Neural cell (in vitro differentiated cells): ENCODE results near the gene RASGEF1B. TPM values are rescaled to one million over a fixed set of nuclear protein-coding genes. Genes with fewer than 3 reads are reported as not detected.

Experiments used
- H2AFZ ChIP-seq: fragments of 200-600, 300-800 bp; sonication (generic), shearing (Covaris generic); 2 replicates; pipeline ENCODE4 v1.6.0; 2014; ENCODE audit warnings: low read depth, mild to moderate bottlenecking, antibody characterized with exemption, low read length, moderate library complexity
- H3F3A ChIP-seq: fragments of 200-600 bp; shearing (Covaris generic); 2 replicates; pipeline ENCODE4 v1.6.1; 2016; ENCODE audit warnings: mild to moderate bottlenecking, moderate library complexity, mixed read lengths, antibody characterized with exemption, low read length; ENCODE audit not compliant: insufficient read depth, poor library complexity, severe bottlenecking
- H3K27ac ChIP-seq: fragments of 200-600, 300-800 bp; sonication (generic), shearing (Covaris generic); 2 replicates; pipeline ENCODE4 v1.5.1; 2014; ENCODE audit warnings: mild to moderate bottlenecking, low read length, moderate library complexity
- H3K27me3 ChIP-seq: fragments of 300-800, 200-600 bp; sonication (generic), shearing (Covaris generic); 2 replicates; pipeline ENCODE4 v1.6.0; 2014; ENCODE audit warnings: mild to moderate bottlenecking, low read depth, low read length, moderate library complexity; ENCODE audit not compliant: insufficient read depth
- H3K36me3 ChIP-seq: fragments of 300-800, 200-600 bp; sonication (generic), shearing (Covaris generic); 2 replicates; pipeline ENCODE4 v1.5.1; 2014; ENCODE audit warnings: mild to moderate bottlenecking, antibody characterized with exemption, low read length, moderate library complexity; ENCODE audit not compliant: insufficient read depth
- H3K4me2 ChIP-seq: fragments of 300-800, 200-600 bp; sonication (generic), shearing (Covaris generic); 2 replicates; pipeline ENCODE4 v1.6.0; 2014; ENCODE audit warnings: mild to moderate bottlenecking, low read length
- H3K4me3 ChIP-seq: fragments of 300-800, 200-600 bp; sonication (generic), shearing (Covaris generic); 2 replicates; pipeline ENCODE4 v1.5.1; 2014; ENCODE audit warnings: mild to moderate bottlenecking, low read length, moderate library complexity
- H3K79me2 ChIP-seq: fragments of 200-600 bp; shearing (Covaris generic); replicated peaks from 2 replicates; pipeline ENCODE4 v1.6.0; 2014; ENCODE audit warnings: mild to moderate bottlenecking, low read length, moderate library complexity; ENCODE audit not compliant: insufficient read depth
- H3K9ac ChIP-seq: fragments of 300-800, 200-600 bp; sonication (generic), shearing (Covaris generic); 2 replicates; pipeline ENCODE4 v1.6.1; 2016; ENCODE audit warnings: mild to moderate bottlenecking, low read length, mixed read lengths
- H3K9me2 ChIP-seq: fragments of 200-600 bp; shearing (Covaris generic); 2 replicates; pipeline ENCODE4 v1.6.1; 2016; ENCODE audit warnings: mild to moderate bottlenecking, low read length, mixed read lengths; ENCODE audit not compliant: insufficient read depth
- H3K9me3 ChIP-seq: fragments of 200-600, 300-800 bp; sonication (generic), shearing (Covaris generic); 2 replicates; pipeline ENCODE4 v1.6.1; 2016; ENCODE audit warnings: mild to moderate bottlenecking, mixed run types, low read length, moderate library complexity, mixed read lengths
- H4K20me1 ChIP-seq: fragments of 200-600 bp; shearing (Covaris generic); 2 replicates; pipeline ENCODE4 v1.6.1; 2016; ENCODE audit warnings: mild to moderate bottlenecking, mixed run types; ENCODE audit not compliant: insufficient read depth
- EP300 ChIP-seq: fragments of 450-650 bp; conservative IDR thresholded peaks from 2 replicates; pipeline ENCODE4 v1.6.1; 2014; ENCODE audit warnings: antibody characterized with exemption, mild to moderate bottlenecking, moderate library complexity; ENCODE audit not compliant: poor library complexity, severe bottlenecking
- EZH2 ChIP-seq: fragments of 200-600, 300-800 bp; shearing (Covaris generic), sonication (generic); IDR thresholded peaks from 2 replicates; pipeline ENCODE4 v1.6.1; 2014; ENCODE audit warnings: antibody characterized with exemption, low read length, borderline replicate concordance, mild to moderate bottlenecking; ENCODE audit not compliant: insufficient read depth, poor library complexity, severe bottlenecking
- POLR2AphosphoS5 ChIP-seq: IDR thresholded peaks from 2 replicates; pipeline ENCODE4 v1.6.1; 2012
- RAD21 ChIP-seq: fragments of 450-650 bp; conservative IDR thresholded peaks from 2 replicates; pipeline ENCODE4 v1.6.1; 2014; ENCODE audit warnings: antibody characterized with exemption, mild to moderate bottlenecking, moderate library complexity
- SMC3 ChIP-seq: fragments of 450-650 bp; conservative IDR thresholded peaks from 2 replicates; pipeline ENCODE4 v1.6.1; 2014; ENCODE audit warnings: antibody characterized with exemption, mild to moderate bottlenecking, moderate library complexity; ENCODE audit not compliant: poor library complexity
- TAF1 ChIP-seq: IDR thresholded peaks from 2 replicates; pipeline ENCODE4 v1.6.1; 2012; ENCODE audit warnings: low read depth
- polyA plus RNA-seq: library from polyadenylated mRNA; depleted of rRNA; stranded (reverse); fragments of >200 nt; gene quantifications from 2 replicates; pipeline ENCODE4 v1.2.3, GENCODE V29; 2014
- TF ChIP-seq, protein P1 (sequence below): fragments of 450-650 bp; IDR thresholded peaks from 2 replicates; pipeline ENCODE4 v1.5.1; 2014; ENCODE audit warnings: antibody characterized with exemption, mild to moderate bottlenecking, moderate library complexity; ENCODE audit not compliant: poor library complexity, severe bottlenecking

Gene RASGEF1B
- polyA plus RNA-seq, 1 donor from 2014 or later: 21.5 TPM

GRCh38 chr4:81472281-81473182 lies 825 bp upstream of the RASGEF1B start:
- no peaks in the 10 kb centered on the region for H4K20me1 ChIP-seq
- no peak for TF ChIP-seq TAF1
- peak; percentile 70 for TF ChIP-seq RAD21
- TF ChIP-seq SMC3: peak; percentile 48
- no peak for TF ChIP-seq POLR2AphosphoS5
- TF ChIP-seq, protein P1, sequence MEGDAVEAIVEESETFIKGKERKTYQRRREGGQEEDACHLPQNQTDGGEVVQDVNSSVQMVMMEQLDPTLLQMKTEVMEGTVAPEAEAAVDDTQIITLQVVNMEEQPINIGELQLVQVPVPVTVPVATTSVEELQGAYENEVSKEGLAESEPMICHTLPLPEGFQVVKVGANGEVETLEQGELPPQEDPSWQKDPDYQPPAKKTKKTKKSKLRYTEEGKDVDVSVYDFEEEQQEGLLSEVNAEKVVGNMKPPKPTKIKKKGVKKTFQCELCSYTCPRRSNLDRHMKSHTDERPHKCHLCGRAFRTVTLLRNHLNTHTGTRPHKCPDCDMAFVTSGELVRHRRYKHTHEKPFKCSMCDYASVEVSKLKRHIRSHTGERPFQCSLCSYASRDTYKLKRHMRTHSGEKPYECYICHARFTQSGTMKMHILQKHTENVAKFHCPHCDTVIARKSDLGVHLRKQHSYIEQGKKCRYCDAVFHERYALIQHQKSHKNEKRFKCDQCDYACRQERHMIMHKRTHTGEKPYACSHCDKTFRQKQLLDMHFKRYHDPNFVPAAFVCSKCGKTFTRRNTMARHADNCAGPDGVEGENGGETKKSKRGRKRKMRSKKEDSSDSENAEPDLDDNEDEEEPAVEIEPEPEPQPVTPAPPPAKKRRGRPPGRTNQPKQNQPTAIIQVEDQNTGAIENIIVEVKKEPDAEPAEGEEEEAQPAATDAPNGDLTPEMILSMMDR: peak; percentile 74
- peak overlapping the region; percentile 59 for H3K4me2 ChIP-seq
- H3K4me3 ChIP-seq: peak overlapping the region; percentile 98
- no peak overlapping the region for H2AFZ ChIP-seq
- no peaks in the 10 kb centered on the region for H3K9me2 ChIP-seq
- H3K9ac ChIP-seq: peak overlapping the region; percentile 45
- no peaks in the 10 kb centered on the region for H3K36me3 ChIP-seq
- peaks cover 2% of the 10 kb centered on the region for H3F3A ChIP-seq
- H3K79me2 ChIP-seq: peaks cover 28% of the 10 kb centered on the region
- H3K27ac ChIP-seq: peak overlapping the region; percentile 16
- no peaks in the 10 kb centered on the region for H3K9me3 ChIP-seq
- no peaks in the 10 kb centered on the region for H3K27me3 ChIP-seq

DNA sequence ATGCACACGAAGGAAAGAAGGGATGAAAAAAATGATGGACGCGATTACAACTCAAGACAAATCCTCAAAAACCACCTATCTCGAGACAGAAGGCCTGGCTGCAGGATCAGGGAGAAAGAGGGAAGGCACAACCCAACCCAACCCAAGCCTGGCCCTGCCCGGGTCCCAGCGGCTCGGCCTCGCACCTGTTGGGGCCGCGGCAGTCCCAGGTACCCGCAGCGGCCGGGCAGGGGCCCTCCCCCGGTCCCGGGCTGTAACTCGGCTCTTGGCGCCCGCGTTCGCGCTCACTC lies 464 bp downstream of the RASGEF1B start:
- no peaks in the 10 kb centered on the region for H4K20me1 ChIP-seq
- peak overlapping the region; percentile 98 for H3K4me3 ChIP-seq
- H3K27me3 ChIP-seq: no peaks in the 10 kb centered on the region
- H3F3A ChIP-seq: peaks cover 2% of the 10 kb centered on the region
- TF ChIP-seq SMC3: peak; percentile 12
- no peak for TF ChIP-seq EP300
- TF ChIP-seq, protein P1: no peak
- TF ChIP-seq RAD21: no peak
- TF ChIP-seq POLR2AphosphoS5: no peak
- no peak for TF ChIP-seq EZH2
- no peak for TF ChIP-seq TAF1
- H3K9ac ChIP-seq: peak overlapping the region; percentile 66
- no peaks in the 10 kb centered on the region for H3K36me3 ChIP-seq
- H3K79me2 ChIP-seq: peaks cover 29% of the 10 kb centered on the region
- H3K9me3 ChIP-seq: no peaks in the 10 kb centered on the region
- H3K27ac ChIP-seq: peak overlapping the region; percentile 54
- no peaks in the 10 kb centered on the region for H3K9me2 ChIP-seq
- H2AFZ ChIP-seq: peak overlapping the region; percentile 14
- H3K4me2 ChIP-seq: peak overlapping the region; percentile 90
